ENCODE results near the gene OBSCN. TPM values are rescaled to one million over a fixed set of nuclear protein-coding genes. Genes with fewer than 3 reads are reported as not detected.

The OBSCN gene
- total RNA-seq, 1 donor from 2014 or later: 17.5 TPM

DNA sequence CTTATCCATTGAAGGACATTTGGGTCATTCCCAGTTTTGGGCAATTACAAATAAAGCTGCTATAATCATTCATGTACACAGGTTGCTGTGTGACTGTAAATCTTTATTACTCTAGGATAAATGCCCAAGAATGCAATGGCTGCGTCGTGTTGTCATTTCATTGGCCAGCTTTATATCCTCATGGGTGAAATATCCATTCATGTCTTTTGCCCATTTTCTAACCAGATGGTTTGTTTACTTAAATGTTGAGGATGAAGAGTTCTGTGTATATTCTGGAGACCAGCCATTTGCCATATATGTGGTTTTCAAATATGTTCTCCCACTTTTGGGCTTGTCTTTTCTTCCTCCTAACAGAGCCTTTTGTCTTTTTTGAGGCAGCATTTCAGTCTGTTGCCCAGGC, 173.5 kb downstream of the OBSCN start:
- H3K9me3 ChIP-seq (ENCODE audit: insufficient read depth, low read depth, low read length): no peaks in the 10 kb centered on the region
- no peak for FAIRE-seq
- Mint-ChIP-seq H3K9me3 (ENCODE audit: unreplicated experiment) (no peaks in the 10 kb centered on the region), H3K36me3 (ENCODE audit: low read depth, unreplicated experiment) (no peaks in the 10 kb centered on the region), H3K27me3 (ENCODE audit: low read depth, unreplicated experiment) (peaks cover 43% of the 10 kb centered on the region), H3K4me3 (ENCODE audit: unreplicated experiment) (no peak overlapping the region), H3K27ac (ENCODE audit: unreplicated experiment) (no peak overlapping the region), H3K4me1 (ENCODE audit: low read depth, unreplicated experiment) (no peaks in the 10 kb centered on the region)
- H3K4me2 ChIP-seq (ENCODE audit: low read length): no peak overlapping the region
- H3K36me3 ChIP-seq (ENCODE audit: insufficient read depth, low read length): no peaks in the 10 kb centered on the region
- H3K79me2 ChIP-seq (ENCODE audit: insufficient read depth, low read length): no peaks in the 10 kb centered on the region
- no peak for TF ChIP-seq CTCF (IDR thresholded peaks at IDR 0.05; ENCODE audit: insufficient read depth, low read depth, low read length)
- no peak for TF ChIP-seq EZH2 (IDR thresholded peaks at IDR 0.05; ENCODE audit: insufficient read depth, low read length)
- no peaks in the 10 kb centered on the region for H3K27me3 ChIP-seq (ENCODE audit: insufficient read depth, low read length)
- no peak overlapping the region for H3K9ac ChIP-seq (ENCODE audit: low read length)
- peaks cover 4% of the 10 kb centered on the region for H3K4me1 ChIP-seq (ENCODE audit: insufficient read depth, low read length)
- no peak overlapping the region for H2AFZ ChIP-seq (ENCODE audit: low read depth, low read length)
- no peak for DNase-seq (ENCODE audit: low read depth)
- H3K27ac ChIP-seq (ENCODE audit: low read depth, low read length): no peak overlapping the region
- no peak overlapping the region for H3K4me3 ChIP-seq (ENCODE audit: insufficient read depth, low read depth, low read length)
- no peaks in the 10 kb centered on the region for H4K20me1 ChIP-seq (ENCODE audit: insufficient read depth, low read length)

DNA sequence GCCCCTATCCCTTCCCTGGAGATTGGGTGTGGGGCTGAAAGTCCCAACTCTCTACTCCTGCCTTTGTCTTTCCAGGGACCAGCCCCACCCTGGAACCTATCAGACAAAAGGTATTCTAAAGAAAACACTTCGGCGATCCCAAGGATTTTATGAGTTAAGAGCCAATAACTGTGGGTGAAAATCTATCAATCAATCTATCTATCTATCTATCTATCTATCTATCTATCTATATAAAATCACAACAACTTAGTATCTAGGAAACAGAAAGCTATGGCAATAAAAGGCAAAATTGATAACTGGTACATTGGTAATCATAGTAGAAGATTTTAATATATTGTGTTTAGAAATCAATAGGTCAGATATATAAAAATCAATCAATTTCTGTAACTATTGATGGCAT, 175.9 kb downstream of the OBSCN start:
- no peak overlapping the region for H2AFZ ChIP-seq (ENCODE audit: low read depth, low read length)
- no peaks in the 10 kb centered on the region for H3K79me2 ChIP-seq (ENCODE audit: insufficient read depth, low read length)
- no peak overlapping the region for H3K4me3 ChIP-seq (ENCODE audit: insufficient read depth, low read depth, low read length)
- no peaks in the 10 kb centered on the region for H4K20me1 ChIP-seq (ENCODE audit: insufficient read depth, low read length)
- no peak overlapping the region for H3K4me2 ChIP-seq (ENCODE audit: low read length)
- H3K36me3 ChIP-seq (ENCODE audit: insufficient read depth, low read length): no peaks in the 10 kb centered on the region
- no peaks in the 10 kb centered on the region for H3K27me3 ChIP-seq (ENCODE audit: insufficient read depth, low read length)
- FAIRE-seq (no peak), DNase-seq (ENCODE audit: low read depth) (no peak)
- Mint-ChIP-seq H3K4me1 (ENCODE audit: low read depth, unreplicated experiment) (no peaks in the 10 kb centered on the region), H3K36me3 (ENCODE audit: low read depth, unreplicated experiment) (no peaks in the 10 kb centered on the region), H3K27ac (ENCODE audit: unreplicated experiment) (no peak overlapping the region), H3K4me3 (ENCODE audit: unreplicated experiment) (no peak overlapping the region), H3K9me3 (ENCODE audit: unreplicated experiment) (no peaks in the 10 kb centered on the region), H3K27me3 (ENCODE audit: low read depth, unreplicated experiment) (peaks cover 46% of the 10 kb centered on the region)
- no peak overlapping the region for H3K27ac ChIP-seq (ENCODE audit: low read depth, low read length)
- TF ChIP-seq CTCF (IDR thresholded peaks at IDR 0.05; ENCODE audit: insufficient read depth, low read depth, low read length) (no peak), EZH2 (IDR thresholded peaks at IDR 0.05; ENCODE audit: insufficient read depth, low read length) (no peak)
- no peak overlapping the region for H3K9ac ChIP-seq (ENCODE audit: low read length)
- peaks cover 4% of the 10 kb centered on the region for H3K4me1 ChIP-seq (ENCODE audit: insufficient read depth, low read length)
- no peaks in the 10 kb centered on the region for H3K9me3 ChIP-seq (ENCODE audit: insufficient read depth, low read depth, low read length)

- TF ChIP-seq CTCF (IDR thresholded peaks at IDR 0.05; ENCODE audit: insufficient read depth, low read depth, low read length) (no peak), EZH2 (IDR thresholded peaks at IDR 0.05; ENCODE audit: insufficient read depth, low read length) (no peak)
- no peak overlapping the region for H3K4me2 ChIP-seq (ENCODE audit: low read length)
- no peaks in the 10 kb centered on the region for H3K36me3 ChIP-seq (ENCODE audit: insufficient read depth, low read length)
- no peak overlapping the region for H3K27ac ChIP-seq (ENCODE audit: low read depth, low read length)
- H3K27me3 ChIP-seq (ENCODE audit: insufficient read depth, low read length): no peaks in the 10 kb centered on the region
- H3K36me3 Mint-ChIP-seq (ENCODE audit: low read depth, unreplicated experiment): no peaks in the 10 kb centered on the region
- H3K9ac ChIP-seq (ENCODE audit: low read length): no peak overlapping the region
- FAIRE-seq (no peak), DNase-seq (ENCODE audit: low read depth) (no peak)
- no peaks in the 10 kb centered on the region for H3K4me1 ChIP-seq (ENCODE audit: insufficient read depth, low read length)
- H3K9me3 Mint-ChIP-seq (ENCODE audit: unreplicated experiment): no peaks in the 10 kb centered on the region
- H4K20me1 ChIP-seq (ENCODE audit: insufficient read depth, low read length): no peaks in the 10 kb centered on the region
- H3K79me2 ChIP-seq (ENCODE audit: insufficient read depth, low read length): no peaks in the 10 kb centered on the region
- H3K4me3 ChIP-seq (ENCODE audit: insufficient read depth, low read depth, low read length): no peak overlapping the region
- no peak overlapping the region for H2AFZ ChIP-seq (ENCODE audit: low read depth, low read length)
- H3K27ac Mint-ChIP-seq (ENCODE audit: unreplicated experiment): no peak overlapping the region
- H3K4me1 Mint-ChIP-seq (ENCODE audit: low read depth, unreplicated experiment): no peaks in the 10 kb centered on the region
- H3K9me3 ChIP-seq (ENCODE audit: insufficient read depth, low read depth, low read length): no peaks in the 10 kb centered on the region
- peaks cover 34% of the 10 kb centered on the region for H3K27me3 Mint-ChIP-seq (ENCODE audit: low read depth, unreplicated experiment)
- H3K4me3 Mint-ChIP-seq (ENCODE audit: unreplicated experiment): no peak overlapping the region
Measured at GRCh38 chr1:228385232-228385631, 177.4 kb downstream of the OBSCN start.
